DND-41 (cell line): ENCODE measurements around the gene SUPT3H.

ENCODE experiments used
- ATAC-seq: fragments of 200-7000 bp; cut with Tn5 transposase; 3 replicates; pipeline ENCODE4 v1.9.1; 2021; ENCODE audit warnings: low read depth; ENCODE audit not compliant: insufficient read depth
- DNase-seq: peaks from one replicate; pipeline ENCODE4 v3.0.0-alpha.2; 2020
- H2AFZ ChIP-seq: 2 replicates; pipeline ENCODE4 v1.6.0; 2012; ENCODE audit warnings: low read depth, low read length
- H3K27ac ChIP-seq: 2 replicates; pipeline ENCODE4 v1.5.1; 2012; ENCODE audit warnings: low read length, inconsistent platforms
- H3K27me3 ChIP-seq: fragments of 200-600 bp; sonication (generic); 2 replicates; pipeline ENCODE4 v1.6.0; 2012; ENCODE audit warnings: low read length, mild to moderate bottlenecking, inconsistent platforms; ENCODE audit not compliant: insufficient read depth, poor library complexity
- H3K36me3 ChIP-seq: 2 replicates; pipeline ENCODE4 v1.5.1; 2012; ENCODE audit warnings: low read length, inconsistent platforms; ENCODE audit not compliant: insufficient read depth
- H3K4me1 ChIP-seq: 2 replicates; pipeline ENCODE4 v1.5.1; 2012; ENCODE audit warnings: mild to moderate bottlenecking, low read length; ENCODE audit not compliant: insufficient read depth
- H3K4me2 ChIP-seq: 2 replicates; pipeline ENCODE4 v1.6.0; 2012; ENCODE audit warnings: mild to moderate bottlenecking, moderate library complexity, low read length, inconsistent platforms; ENCODE audit not compliant: insufficient read depth
- H3K4me3 ChIP-seq, 2 experiments: fragments of 200-600 bp in 1 of 2; shearing (Covaris generic) in 1 of 2; 2 replicates each; pipeline ENCODE4 v1.5.1; 2012 to 2016; ENCODE audit warnings: inconsistent platforms in 2 of 2, low read length in 2 of 2, mild to moderate bottlenecking in 2 of 2, low read depth in 1 of 2, moderate library complexity in 1 of 2
- H3K79me2 ChIP-seq: 2 replicates; pipeline ENCODE4 v1.6.0; 2012; ENCODE audit warnings: low read length, inconsistent platforms; ENCODE audit not compliant: insufficient read depth
- H3K9ac ChIP-seq: 2 replicates; pipeline ENCODE4 v1.6.0; 2012; ENCODE audit warnings: low read depth, mild to moderate bottlenecking, inconsistent platforms, low read length, moderate library complexity
- H3K9me3 ChIP-seq: 2 replicates; pipeline ENCODE4 v1.5.1; 2012; ENCODE audit warnings: low read length, moderate library complexity, mild to moderate bottlenecking, inconsistent platforms; ENCODE audit not compliant: insufficient read depth, severe bottlenecking
- H4K20me1 ChIP-seq: 2 replicates; pipeline ENCODE4 v1.6.0; 2012; ENCODE audit warnings: low read length; ENCODE audit not compliant: insufficient read depth
- CTCF ChIP-seq: IDR thresholded peaks from 2 replicates; pipeline ENCODE4 v1.5.1; 2012; ENCODE audit warnings: borderline replicate concordance, low read length, moderate library complexity, mild to moderate bottlenecking; ENCODE audit not compliant: poor library complexity, severe bottlenecking; ENCODE audit errors: extremely low read depth
- EZH2 ChIP-seq: IDR thresholded peaks from 3 replicates; pipeline ENCODE4 v1.6.1; 2012; ENCODE audit warnings: borderline replicate concordance, low read depth, mild to moderate bottlenecking, moderate library complexity, low read length, inconsistent platforms; ENCODE audit not compliant: severe bottlenecking

SUPT3H gene

GRCh38 chr6:44804016-44804415 is 573.7 kb downstream of the SUPT3H start:
- TF ChIP-seq CTCF (no peak), EZH2 (no peak)
- H3K27me3 ChIP-seq = no peaks in the 10 kb centered on the region
- H3K4me3 ChIP-seq = no peak overlapping the region
- no peaks in the 10 kb centered on the region for H3K36me3 ChIP-seq
- H3K27ac ChIP-seq = no peak overlapping the region
- H3K4me2 ChIP-seq = no peak overlapping the region
- H4K20me1 ChIP-seq = no peaks in the 10 kb centered on the region
- ATAC-seq (no peak), DNase-seq (no peak)
- H2AFZ ChIP-seq = no peak overlapping the region
- no peaks in the 10 kb centered on the region for H3K4me1 ChIP-seq
- no peak overlapping the region for H3K9ac ChIP-seq
- no peaks in the 10 kb centered on the region for H3K79me2 ChIP-seq
- H3K9me3 ChIP-seq = no peaks in the 10 kb centered on the region

GRCh38 chr6:44800784-44801592 is 576.7 kb downstream of the SUPT3H start:
- Histone ChIP-seq H3K27ac (no peak overlapping the region), H3K79me2 (no peaks in the 10 kb centered on the region), H3K4me3 (no peak overlapping the region), H3K27me3 (no peaks in the 10 kb centered on the region), H2AFZ (no peak overlapping the region), H4K20me1 (no peaks in the 10 kb centered on the region), H3K9ac (no peak overlapping the region), H3K36me3 (no peaks in the 10 kb centered on the region), H3K9me3 (no peaks in the 10 kb centered on the region), H3K4me2 (no peak overlapping the region), H3K4me1 (no peaks in the 10 kb centered on the region)
- no peak for TF ChIP-seq CTCF
- no peak for TF ChIP-seq EZH2
- DNase-seq (no peak), ATAC-seq (no peak)

GRCh38 chr6:44800171-44800783 is 577.5 kb downstream of the SUPT3H start:
- Histone ChIP-seq H3K9me3 (no peaks in the 10 kb centered on the region), H3K4me2 (no peak overlapping the region), H3K9ac (no peak overlapping the region), H3K4me1 (no peaks in the 10 kb centered on the region), H4K20me1 (no peaks in the 10 kb centered on the region), H3K36me3 (no peaks in the 10 kb centered on the region), H3K27ac (no peak overlapping the region), H3K79me2 (no peaks in the 10 kb centered on the region), H3K4me3 (no peak overlapping the region), H3K27me3 (no peaks in the 10 kb centered on the region), H2AFZ (no peak overlapping the region)
- TF ChIP-seq CTCF = no peak
- TF ChIP-seq EZH2 = no peak
- DNase-seq (no peak), ATAC-seq (no peak)
